ENCODE data around the gene PDE8B.

GRCh38 chr5:77214151-77214550 lies 3.7 kb downstream of the PDE8B start:
- no peak for TF ChIP-seq CTCF (conservative IDR thresholded peaks at IDR 0.05)
- no peak for TF ChIP-seq EZH2 (IDR thresholded peaks at IDR 0.05; ENCODE audit: low read depth)
